ENCODE measurements around the gene LCN15.

The LCN15 gene

GRCh38 chr9:136746155-136746490 lies 18.2 kb downstream of the LCN15 start:
- no peaks in the 10 kb centered on the region for H3K27me3 Mint-ChIP-seq

GRCh38 chr9:136745389-136746154 lies 18.7 kb downstream of the LCN15 start:
- Mint-ChIP-seq H3K9me3 (no peaks in the 10 kb centered on the region), H3K27ac (no peak overlapping the region), H3K27me3 (no peaks in the 10 kb centered on the region), H3K4me1 (ENCODE audit: low read depth) (peaks cover 33% of the 10 kb centered on the region), H3K4me3 (no peak overlapping the region), H3K36me3 (ENCODE audit: low read depth) (no peaks in the 10 kb centered on the region)

More at GRCh38 chr9:136746155-136746490, 18.2 kb downstream of the LCN15 start:
- Mint-ChIP-seq H3K27ac (no peak overlapping the region), H3K4me3 (no peak overlapping the region), H3K9me3 (no peaks in the 10 kb centered on the region), H3K36me3 (ENCODE audit: low read depth) (no peaks in the 10 kb centered on the region), H3K4me1 (ENCODE audit: low read depth) (peaks cover 30% of the 10 kb centered on the region)

DNA sequence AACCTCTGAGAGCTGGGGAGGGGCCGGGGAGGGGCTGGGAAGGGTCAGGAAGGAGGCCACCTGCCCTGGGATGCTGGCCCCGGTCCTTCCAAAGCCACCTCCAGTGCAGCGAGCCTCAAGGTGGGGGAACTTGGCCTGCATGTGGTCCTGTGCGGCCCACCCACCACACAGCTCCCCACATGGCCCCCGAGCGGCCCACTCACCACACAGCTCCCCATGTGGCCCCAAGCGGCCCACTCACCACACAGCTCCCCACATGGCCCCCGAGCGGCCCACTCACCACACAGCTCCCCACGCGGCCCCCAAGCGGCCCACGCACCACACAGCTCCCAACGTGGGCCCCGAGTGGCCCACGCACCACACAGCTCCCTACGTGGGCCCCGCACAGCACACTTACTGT lies 19.5 kb downstream of the LCN15 start:
- H3K27me3 Mint-ChIP-seq, result no peaks in the 10 kb centered on the region
- peaks cover 28% of the 10 kb centered on the region for H3K4me1 Mint-ChIP-seq (ENCODE audit: low read depth)
- H3K4me3 Mint-ChIP-seq, result no peak overlapping the region
- H3K36me3 Mint-ChIP-seq (ENCODE audit: low read depth), result no peaks in the 10 kb centered on the region
- H3K27ac Mint-ChIP-seq, result no peak overlapping the region
- no peaks in the 10 kb centered on the region for H3K9me3 Mint-ChIP-seq

DNA sequence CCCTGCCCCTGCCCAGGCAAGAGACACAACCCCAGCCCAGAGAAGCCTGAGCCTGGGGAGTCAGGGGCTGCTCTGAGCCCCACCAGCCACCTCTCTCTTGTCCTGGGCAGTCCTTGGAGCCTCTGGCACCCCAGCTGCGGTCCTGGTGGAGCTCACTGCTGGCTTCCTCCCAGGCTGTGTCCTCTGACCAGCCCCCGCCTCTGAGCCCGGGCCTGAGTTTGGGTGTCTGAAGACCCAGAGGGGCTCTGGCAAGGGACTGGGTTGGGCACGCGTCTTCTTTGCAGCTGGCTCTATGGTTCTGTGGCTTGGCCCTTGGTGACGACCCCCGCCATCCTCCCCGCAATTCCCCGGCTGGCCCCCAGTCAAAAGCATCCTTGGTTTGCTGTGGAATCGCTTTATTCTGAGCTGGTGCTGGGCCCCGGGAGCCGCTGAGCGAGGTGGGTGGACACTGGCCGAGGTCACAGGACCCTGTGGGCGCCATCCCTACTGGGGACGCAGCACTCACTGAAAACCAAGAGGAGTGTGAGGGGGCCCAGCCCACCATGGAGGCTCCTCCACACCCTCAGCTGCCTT lies 20.6 kb downstream of the LCN15 start:
- Mint-ChIP-seq H3K4me3 (no peak overlapping the region), H3K4me1 (ENCODE audit: low read depth) (peaks cover 25% of the 10 kb centered on the region), H3K9me3 (no peaks in the 10 kb centered on the region), H3K27ac (no peak overlapping the region), H3K36me3 (ENCODE audit: low read depth) (no peaks in the 10 kb centered on the region), H3K27me3 (no peaks in the 10 kb centered on the region)

- peak within 1 kb of the TSS; percentile 67 for H3K4me3 Mint-ChIP-seq
- peaks cover 26% of the 10 kb centered on the region for H3K4me1 Mint-ChIP-seq (ENCODE audit: low read depth)
- H3K36me3 Mint-ChIP-seq (ENCODE audit: low read depth), result no peaks in the 10 kb centered on the region
- no peak within 1 kb of the TSS for H3K27ac Mint-ChIP-seq
- H3K9me3 Mint-ChIP-seq, result no peaks in the 10 kb centered on the region
- H3K27me3 Mint-ChIP-seq, result no peaks in the 10 kb centered on the region
These were observed 21.5 kb downstream of the LCN15 start, which contains the start of gene LCN10 for GRCh38 chr9:136742591-136743391. Gene LCN10, minus strand, starts transcription at chr9:136742940. Its CDS starts 37 bp downstream, at chr9:136742903.

DNA sequence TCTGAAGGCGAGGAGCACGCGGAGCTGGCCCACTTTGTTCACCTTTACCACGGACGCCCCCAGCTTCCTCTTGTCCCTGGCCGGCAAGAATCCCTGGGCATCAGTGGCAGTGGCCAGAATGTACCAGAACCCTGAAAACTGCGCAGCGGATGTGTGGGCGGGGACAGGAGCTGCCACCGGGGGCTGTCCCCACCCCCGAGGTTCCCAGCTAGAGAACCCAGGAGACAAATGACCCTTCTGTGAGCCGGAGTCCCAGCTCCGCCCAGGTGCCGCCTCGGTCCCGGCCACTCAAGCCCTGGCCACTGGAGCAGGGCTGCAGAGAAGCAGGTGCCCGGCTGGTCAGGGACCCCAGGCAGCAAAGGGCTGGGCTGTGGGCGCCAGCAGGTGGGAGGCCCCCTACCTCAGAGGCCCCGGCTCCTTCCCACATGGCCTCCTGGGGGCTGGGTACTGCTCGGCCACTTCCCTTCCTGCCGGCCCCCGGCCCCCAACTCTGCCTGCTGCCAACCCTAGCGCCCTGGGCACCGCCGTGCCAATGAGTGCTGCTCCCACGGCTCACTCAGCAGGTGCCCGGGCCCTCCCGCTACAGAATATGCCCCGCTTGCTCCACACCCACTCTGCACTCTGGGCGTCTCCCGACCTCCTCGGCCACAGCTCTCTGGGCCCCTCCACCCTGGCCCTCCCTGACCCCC lies 22.3 kb downstream of the LCN15 start:
- H3K27me3 Mint-ChIP-seq, result no peaks in the 10 kb centered on the region
- peak overlapping the region; percentile 55 for H3K27ac Mint-ChIP-seq
- H3K36me3 Mint-ChIP-seq (ENCODE audit: low read depth), result no peaks in the 10 kb centered on the region
- no peaks in the 10 kb centered on the region for H3K9me3 Mint-ChIP-seq
- H3K4me3 Mint-ChIP-seq, result peak overlapping the region; percentile 67
- peaks cover 26% of the 10 kb centered on the region for H3K4me1 Mint-ChIP-seq (ENCODE audit: low read depth)

DNA sequence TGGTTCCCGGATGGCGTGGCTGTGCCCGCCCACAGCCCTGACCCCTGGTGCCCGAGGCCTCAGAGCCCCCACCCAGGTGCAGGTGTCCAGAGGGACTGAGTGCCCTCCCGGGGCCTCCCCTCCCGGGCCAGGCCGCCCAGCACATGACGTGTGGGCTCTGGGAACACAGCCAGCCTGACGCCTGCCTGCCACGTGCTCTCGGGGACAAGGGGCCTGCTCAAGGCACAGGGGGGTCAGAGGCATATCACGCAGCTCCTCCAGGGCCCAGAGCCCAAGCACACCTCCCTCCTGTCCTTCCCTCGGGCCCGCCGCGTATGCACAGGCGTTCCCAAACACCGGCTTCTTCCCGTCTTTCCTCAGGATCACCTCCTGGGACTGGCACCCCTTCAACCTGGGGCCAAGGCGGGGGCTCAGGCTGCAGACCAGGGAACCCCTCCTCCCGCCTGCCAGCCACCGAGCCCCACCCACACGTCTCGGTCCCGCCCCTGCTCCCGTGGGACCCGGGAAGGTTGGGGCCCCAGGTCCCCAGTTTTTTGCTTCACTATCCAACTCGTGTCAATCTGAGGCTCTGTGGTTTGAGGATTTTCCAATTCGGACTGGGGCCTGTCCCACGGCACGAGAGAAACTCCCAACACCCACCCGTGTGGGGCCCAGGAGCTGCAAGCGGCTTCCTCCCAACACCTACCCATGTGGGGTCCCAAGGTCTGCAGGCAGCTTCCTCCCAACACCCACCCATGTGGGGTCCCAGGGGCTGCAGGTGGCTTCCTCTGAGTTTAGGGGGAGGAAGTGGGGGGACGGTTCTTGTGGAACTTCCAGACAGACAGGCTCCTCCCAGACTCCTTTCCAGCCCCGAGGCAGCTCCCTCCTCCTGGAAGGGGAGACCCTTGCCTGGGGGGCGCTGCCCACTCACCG lies 23.1 kb downstream of the LCN15 start:
- Mint-ChIP-seq H3K4me1 (ENCODE audit: low read depth) (peaks cover 26% of the 10 kb centered on the region), H3K27ac (peak overlapping the region; percentile 55), H3K36me3 (ENCODE audit: low read depth) (no peaks in the 10 kb centered on the region), H3K27me3 (no peaks in the 10 kb centered on the region), H3K4me3 (peak overlapping the region; percentile 67), H3K9me3 (no peaks in the 10 kb centered on the region)

DNA sequence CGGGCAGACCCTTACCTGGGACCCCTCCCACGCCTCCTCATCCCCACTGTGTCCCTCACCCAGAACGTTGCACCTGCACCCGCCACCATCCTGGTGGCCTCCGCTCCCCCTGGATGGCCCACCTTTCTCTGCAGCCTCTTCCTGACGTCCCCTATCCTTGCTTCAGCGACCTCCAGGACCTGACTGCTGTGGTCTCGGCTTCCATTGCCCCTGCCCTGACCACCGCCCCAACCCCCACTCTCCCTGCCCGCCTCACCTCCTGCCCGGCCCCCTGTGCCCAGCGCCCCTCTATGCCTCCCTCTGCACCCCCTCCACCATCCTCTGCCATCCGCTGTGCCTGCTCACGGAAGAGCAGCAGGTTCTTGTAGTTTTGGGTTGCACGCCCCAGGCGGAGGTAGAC lies 23.8 kb downstream of the LCN15 start:
- Mint-ChIP-seq H3K36me3 (ENCODE audit: low read depth) (no peaks in the 10 kb centered on the region), H3K27ac (no peak overlapping the region), H3K9me3 (no peaks in the 10 kb centered on the region), H3K4me3 (peak overlapping the region; percentile 13), H3K27me3 (no peaks in the 10 kb centered on the region), H3K4me1 (ENCODE audit: low read depth) (peaks cover 26% of the 10 kb centered on the region)

DNA sequence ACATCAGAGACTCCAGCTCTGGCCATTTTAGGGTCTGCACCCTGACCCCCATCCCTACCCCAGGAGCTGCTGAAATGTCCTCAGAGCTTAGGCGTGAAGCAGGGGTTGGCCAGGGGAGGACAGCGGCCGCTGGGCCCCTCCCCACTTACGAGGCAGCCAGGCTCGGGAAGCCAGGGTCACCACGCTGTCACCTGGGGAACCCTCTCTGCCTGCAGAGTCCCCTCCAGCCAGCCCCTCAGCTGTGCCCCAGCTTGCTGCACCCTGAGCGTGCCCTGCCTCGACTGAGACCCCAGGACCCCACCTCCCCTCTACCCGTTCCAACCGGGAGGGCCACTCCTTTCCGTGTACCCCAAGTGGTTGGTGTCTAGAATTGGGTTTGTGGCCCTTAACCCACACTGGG lies 24.2 kb downstream of the LCN15 start:
- H3K9me3 Mint-ChIP-seq, result no peaks in the 10 kb centered on the region
- no peaks in the 10 kb centered on the region for H3K36me3 Mint-ChIP-seq (ENCODE audit: low read depth)
- H3K27ac Mint-ChIP-seq, result no peak overlapping the region
- no peaks in the 10 kb centered on the region for H3K27me3 Mint-ChIP-seq
- peak overlapping the region; percentile 13 for H3K4me3 Mint-ChIP-seq
- peaks cover 26% of the 10 kb centered on the region for H3K4me1 Mint-ChIP-seq (ENCODE audit: low read depth)

- Mint-ChIP-seq H3K27ac (no peak overlapping the region), H3K36me3 (ENCODE audit: low read depth) (no peaks in the 10 kb centered on the region), H3K4me3 (no peak overlapping the region), H3K27me3 (no peaks in the 10 kb centered on the region), H3K9me3 (no peaks in the 10 kb centered on the region), H3K4me1 (ENCODE audit: low read depth) (peaks cover 29% of the 10 kb centered on the region)
These were observed 24.8 kb downstream of the LCN15 start for GRCh38 chr9:136739509-136739908.

- Mint-ChIP-seq H3K4me1 (ENCODE audit: low read depth) (peaks cover 29% of the 10 kb centered on the region), H3K27me3 (no peaks in the 10 kb centered on the region), H3K36me3 (ENCODE audit: low read depth) (no peaks in the 10 kb centered on the region), H3K27ac (no peak overlapping the region), H3K4me3 (no peak overlapping the region), H3K9me3 (no peaks in the 10 kb centered on the region)
These were observed 25.4 kb downstream of the LCN15 start for GRCh38 chr9:136738960-136739359.

GRCh38 chr9:136735812-136736480 lies 28.4 kb downstream of the LCN15 start:
- H3K36me3 Mint-ChIP-seq (ENCODE audit: low read depth), result no peaks in the 10 kb centered on the region
- H3K27me3 Mint-ChIP-seq, result no peaks in the 10 kb centered on the region
- no peaks in the 10 kb centered on the region for H3K9me3 Mint-ChIP-seq
- no peak overlapping the region for H3K4me3 Mint-ChIP-seq
- peaks cover 33% of the 10 kb centered on the region for H3K4me1 Mint-ChIP-seq (ENCODE audit: low read depth)
- no peak overlapping the region for H3K27ac Mint-ChIP-seq

GRCh38 chr9:136734837-136735496 lies 29.4 kb downstream of the LCN15 start:
- Mint-ChIP-seq H3K36me3 (ENCODE audit: low read depth) (no peaks in the 10 kb centered on the region), H3K27ac (no peak overlapping the region), H3K4me1 (ENCODE audit: low read depth) (peaks cover 27% of the 10 kb centered on the region), H3K4me3 (no peak overlapping the region), H3K9me3 (no peaks in the 10 kb centered on the region), H3K27me3 (no peaks in the 10 kb centered on the region)

Data from stimulated activated naive CD8-positive, alpha-beta T cell treated with anti-CD3 and anti-CD28 coated beads, Interleukin-15, Interleukin-2, amounts not matched to agents 100 ng/mL and 50 ng/mL, for 24 hours (primary cell).